ENCODE data around the gene TBCB.

Gene TBCB

GRCh38 chr19:36153126-36153525, 37.9 kb downstream of the TBCB start:
- Histone ChIP-seq H3K4me2 (ENCODE audit: low read length) (no peak overlapping the region), H3K27me3 (ENCODE audit: insufficient read depth, low read length) (no peaks in the 10 kb centered on the region), H3K36me3 (ENCODE audit: insufficient read depth, low read length) (peaks cover 29% of the 10 kb centered on the region), H2AFZ (ENCODE audit: low read length) (no peak overlapping the region), H3K79me2 (ENCODE audit: insufficient read depth, low read length) (no peaks in the 10 kb centered on the region), H3K9ac (ENCODE audit: low read length) (no peak overlapping the region), H4K20me1 (ENCODE audit: insufficient read depth, low read length) (no peaks in the 10 kb centered on the region), H3K4me3 (ENCODE audit: low read depth, low read length, poor library complexity, severe bottlenecking) (no peak overlapping the region), H3K4me1 (ENCODE audit: insufficient read depth, low read length, severe bottlenecking) (no peaks in the 10 kb centered on the region), H3K9me2 (ENCODE audit: low read depth, low read length) (no peaks in the 10 kb centered on the region), H3K9me3 (ENCODE audit: low read length) (no peaks in the 10 kb centered on the region), H3F3A (ENCODE audit: insufficient read depth, low read length) (no peaks in the 10 kb centered on the region), H3K27ac (ENCODE audit: low read depth, low read length, poor library complexity, severe bottlenecking) (no peak overlapping the region)
- no peak for TF ChIP-seq CTCF (IDR thresholded peaks at IDR 0.05; ENCODE audit: low read length)
- no peak for TF ChIP-seq EZH2 (IDR thresholded peaks at IDR 0.05; ENCODE audit: borderline replicate concordance, low read length)

GRCh38 chr19:36160821-36161596, 45.7 kb downstream of the TBCB start:
- no peaks in the 10 kb centered on the region for H3K27me3 ChIP-seq (ENCODE audit: insufficient read depth, low read length)
- no peak overlapping the region for H2AFZ ChIP-seq (ENCODE audit: low read length)
- H3K79me2 ChIP-seq (ENCODE audit: insufficient read depth, low read length): no peaks in the 10 kb centered on the region
- no peaks in the 10 kb centered on the region for H3K9me2 ChIP-seq (ENCODE audit: low read depth, low read length)
- no peaks in the 10 kb centered on the region for H3F3A ChIP-seq (ENCODE audit: insufficient read depth, low read length)
- H4K20me1 ChIP-seq (ENCODE audit: insufficient read depth, low read length): no peaks in the 10 kb centered on the region
- no peak for TF ChIP-seq CTCF (IDR thresholded peaks at IDR 0.05; ENCODE audit: low read length)
- no peak for TF ChIP-seq EZH2 (IDR thresholded peaks at IDR 0.05; ENCODE audit: borderline replicate concordance, low read length)
- no peak overlapping the region for H3K9ac ChIP-seq (ENCODE audit: low read length)
- no peak overlapping the region for H3K4me2 ChIP-seq (ENCODE audit: low read length)
- H3K36me3 ChIP-seq (ENCODE audit: insufficient read depth, low read length): no peaks in the 10 kb centered on the region
- H3K4me3 ChIP-seq (ENCODE audit: low read depth, low read length, poor library complexity, severe bottlenecking): no peak overlapping the region
- no peak overlapping the region for H3K27ac ChIP-seq (ENCODE audit: low read depth, low read length, poor library complexity, severe bottlenecking)
- no peaks in the 10 kb centered on the region for H3K4me1 ChIP-seq (ENCODE audit: insufficient read depth, low read length, severe bottlenecking)
- no peaks in the 10 kb centered on the region for H3K9me3 ChIP-seq (ENCODE audit: low read length)

DNA sequence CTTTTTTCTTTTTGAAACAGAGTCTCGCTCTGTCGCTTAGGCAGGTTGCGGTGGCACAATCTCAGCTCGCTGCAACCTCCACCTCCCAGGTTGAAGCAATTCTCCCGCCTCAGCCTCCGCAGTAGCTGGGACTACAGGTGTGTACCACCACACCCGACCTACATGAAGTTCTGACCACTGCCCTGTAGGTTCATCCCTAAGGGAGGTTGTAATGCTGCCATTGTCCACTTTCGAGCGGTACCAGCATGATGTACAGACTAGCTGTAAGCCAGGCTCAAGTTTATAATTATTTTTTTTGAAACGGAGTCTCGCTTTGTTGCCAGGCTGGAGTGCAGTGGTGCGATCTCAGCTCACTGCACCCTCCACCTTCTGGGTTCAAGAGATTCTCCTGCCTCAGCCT, 48.5 kb downstream of the TBCB start:
- TF ChIP-seq CTCF (IDR thresholded peaks at IDR 0.05; ENCODE audit: low read length) (no peak), EZH2 (IDR thresholded peaks at IDR 0.05; ENCODE audit: borderline replicate concordance, low read length) (no peak)
- Histone ChIP-seq H3K27me3 (ENCODE audit: insufficient read depth, low read length) (no peaks in the 10 kb centered on the region), H3K4me2 (ENCODE audit: low read length) (no peak overlapping the region), H3K79me2 (ENCODE audit: insufficient read depth, low read length) (no peaks in the 10 kb centered on the region), H3K36me3 (ENCODE audit: insufficient read depth, low read length) (no peaks in the 10 kb centered on the region), H3F3A (ENCODE audit: insufficient read depth, low read length) (no peaks in the 10 kb centered on the region), H2AFZ (ENCODE audit: low read length) (no peak overlapping the region), H3K27ac (ENCODE audit: low read depth, low read length, poor library complexity, severe bottlenecking) (no peak overlapping the region), H3K4me1 (ENCODE audit: insufficient read depth, low read length, severe bottlenecking) (no peaks in the 10 kb centered on the region), H3K9ac (ENCODE audit: low read length) (no peak overlapping the region), H3K9me2 (ENCODE audit: low read depth, low read length) (no peaks in the 10 kb centered on the region), H4K20me1 (ENCODE audit: insufficient read depth, low read length) (no peaks in the 10 kb centered on the region), H3K9me3 (ENCODE audit: low read length) (no peaks in the 10 kb centered on the region), H3K4me3 (ENCODE audit: low read depth, low read length, poor library complexity, severe bottlenecking) (no peak overlapping the region)
